ENCODE measurements around the gene CCR4. TPM values are rescaled to one million over a fixed set of nuclear protein-coding genes. Genes with fewer than 3 reads are reported as not detected.

CCR4 gene
- total and polyA plus RNA-seq, 2 of the 4 experiments (the other 2 are of a cell fraction): not detected

DNA sequence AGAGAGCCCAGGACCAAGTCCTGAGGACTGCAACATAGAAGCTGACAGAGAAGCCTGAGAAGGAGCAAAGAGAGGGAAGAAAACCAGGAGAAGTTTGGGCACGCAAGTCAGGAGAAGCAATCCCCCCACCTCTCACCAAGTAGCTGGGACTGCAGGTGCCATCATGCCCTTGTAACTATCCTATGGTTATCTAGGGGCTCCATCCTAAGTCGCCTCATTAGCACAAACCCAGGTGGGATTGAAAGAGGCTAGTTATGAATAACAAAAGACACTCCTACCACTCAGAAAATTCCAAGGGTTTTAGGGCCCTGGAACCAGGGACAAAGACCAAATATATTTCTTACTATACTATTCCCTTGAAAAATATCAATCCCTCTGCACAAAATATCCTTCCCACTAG lies 53.5 kb downstream of the CCR4 start:
- ATAC-seq (ENCODE audit: low read depth) (no peak), DNase-seq (no peak)
- TF ChIP-seq POLR2A (IDR thresholded peaks at IDR 0.05; ENCODE audit: low read depth, low read length) (no peak), RCOR1 (IDR thresholded peaks at IDR 0.05; ENCODE audit: insufficient replicate concordance, low read length) (no peak), BHLHE40 (IDR thresholded peaks at IDR 0.05; ENCODE audit: low read depth, low read length) (no peak), MXI1 (IDR thresholded peaks at IDR 0.05; ENCODE audit: borderline replicate concordance, low read depth, low read length) (no peak), CEBPB (IDR thresholded peaks at IDR 0.05; ENCODE audit: low read depth, low read length) (no peak), MAZ (IDR thresholded peaks at IDR 0.05; ENCODE audit: borderline replicate concordance, low read depth, low read length) (no peak), SMC3 (IDR thresholded peaks at IDR 0.05; ENCODE audit: low read depth, low read length) (no peak), NFE2L2 (IDR thresholded peaks at IDR 0.05; ENCODE audit: low read depth, low read length) (no peak), RFX5 (IDR thresholded peaks at IDR 0.05; ENCODE audit: low read depth, low read length) (no peak), CHD1 (IDR thresholded peaks at IDR 0.05; ENCODE audit: low read depth, low read length) (no peak)
- TF ChIP-seq, protein P1, sequence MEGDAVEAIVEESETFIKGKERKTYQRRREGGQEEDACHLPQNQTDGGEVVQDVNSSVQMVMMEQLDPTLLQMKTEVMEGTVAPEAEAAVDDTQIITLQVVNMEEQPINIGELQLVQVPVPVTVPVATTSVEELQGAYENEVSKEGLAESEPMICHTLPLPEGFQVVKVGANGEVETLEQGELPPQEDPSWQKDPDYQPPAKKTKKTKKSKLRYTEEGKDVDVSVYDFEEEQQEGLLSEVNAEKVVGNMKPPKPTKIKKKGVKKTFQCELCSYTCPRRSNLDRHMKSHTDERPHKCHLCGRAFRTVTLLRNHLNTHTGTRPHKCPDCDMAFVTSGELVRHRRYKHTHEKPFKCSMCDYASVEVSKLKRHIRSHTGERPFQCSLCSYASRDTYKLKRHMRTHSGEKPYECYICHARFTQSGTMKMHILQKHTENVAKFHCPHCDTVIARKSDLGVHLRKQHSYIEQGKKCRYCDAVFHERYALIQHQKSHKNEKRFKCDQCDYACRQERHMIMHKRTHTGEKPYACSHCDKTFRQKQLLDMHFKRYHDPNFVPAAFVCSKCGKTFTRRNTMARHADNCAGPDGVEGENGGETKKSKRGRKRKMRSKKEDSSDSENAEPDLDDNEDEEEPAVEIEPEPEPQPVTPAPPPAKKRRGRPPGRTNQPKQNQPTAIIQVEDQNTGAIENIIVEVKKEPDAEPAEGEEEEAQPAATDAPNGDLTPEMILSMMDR (conservative IDR thresholded peaks at IDR 0.05; ENCODE audit: low read depth, low read length): no peak
- TF ChIP-seq, protein P2, sequence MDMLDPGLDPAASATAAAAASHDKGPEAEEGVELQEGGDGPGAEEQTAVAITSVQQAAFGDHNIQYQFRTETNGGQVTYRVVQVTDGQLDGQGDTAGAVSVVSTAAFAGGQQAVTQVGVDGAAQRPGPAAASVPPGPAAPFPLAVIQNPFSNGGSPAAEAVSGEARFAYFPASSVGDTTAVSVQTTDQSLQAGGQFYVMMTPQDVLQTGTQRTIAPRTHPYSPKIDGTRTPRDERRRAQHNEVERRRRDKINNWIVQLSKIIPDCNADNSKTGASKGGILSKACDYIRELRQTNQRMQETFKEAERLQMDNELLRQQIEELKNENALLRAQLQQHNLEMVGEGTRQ (IDR thresholded peaks at IDR 0.05; ENCODE audit: low read depth, low read length): no peak
- dilution Hi-C loops (cut with HindIII; ENCODE audit: low sequenced_read_pairs, unreplicated experiment): no loop called here
- Histone ChIP-seq H3K56ac (ENCODE audit: extremely low read depth, insufficient read depth, low read length) (no peak overlapping the region), H3K4ac (ENCODE audit: low read depth, low read length) (no peak overlapping the region), H3K4me2 (ENCODE audit: low read depth, low read length) (no peak overlapping the region), H4K20me1 (ENCODE audit: insufficient read depth, low read length) (no peaks in the 10 kb centered on the region), H3K9ac (ENCODE audit: low read depth, low read length) (no peak overlapping the region), H3K14ac (replicated peaks; ENCODE audit: low read depth, low read length) (no peak overlapping the region), H2BK20ac (ENCODE audit: low read depth, low read length) (no peak overlapping the region), H2BK15ac (ENCODE audit: low read depth, low read length) (no peak overlapping the region), H3K27ac (ENCODE audit: insufficient read depth, low read length) (no peak overlapping the region), H3K9me1 (ENCODE audit: insufficient read depth, low read length) (no peaks in the 10 kb centered on the region; the same call in 1 of the 2 replicates), H2BK120ac (ENCODE audit: low read depth, low read length) (no peak overlapping the region), H2BK5ac (ENCODE audit: low read depth, low read length, poor library complexity, severe bottlenecking) (no peak overlapping the region), H3K4me1 (ENCODE audit: control insufficient read depth, insufficient read depth, low read length) (no peaks in the 10 kb centered on the region), H3K79me1 (ENCODE audit: low read depth in 1 of 2, low read length in 2 of 2) (no peaks in the 10 kb centered on the region; a peak in 1 of 4 replicates), H3K23ac (ENCODE audit: low read depth, low read length) (no peak overlapping the region), H4K91ac (ENCODE audit: insufficient read depth, low read depth, low read length) (no peak overlapping the region), H2AK9ac (replicated peaks; ENCODE audit: low read depth, low read length, poor library complexity) (no peak overlapping the region), H2AFZ (replicated peaks; ENCODE audit: low read length, poor library complexity) (no peak overlapping the region), H3K36me3 (ENCODE audit: control insufficient read depth, insufficient read depth, low read length) (peaks cover 15% of the 10 kb centered on the region), H4K5ac (ENCODE audit: low read depth, low read length) (no peak overlapping the region), H2AK5ac (ENCODE audit: low read depth, low read length) (no peak overlapping the region), H4K8ac (ENCODE audit: low read depth in 2 of 2, low read length in 2 of 2) (no peak overlapping the region), H3K9me3 (ENCODE audit: control insufficient read depth, insufficient read depth, low read length) (no peaks in the 10 kb centered on the region), H3K18ac (ENCODE audit: low read depth, low read length) (no peak overlapping the region), H3K4me3 (ENCODE audit: insufficient read depth, low read depth, low read length) (no peak overlapping the region), H3K27me3 (ENCODE audit: control insufficient read depth, insufficient read depth, low read length) (no peaks in the 10 kb centered on the region)
- CTCF ChIA-PET: interaction anchor here (0.6 kb wide), 1 partner anchor 46 kb away, joined by 3 read pairs; no protein-coding TSS in a partner anchor
- in situ Hi-C loops (cut with MboI; ENCODE audit: low sequenced_read_pairs): no loop called here
- BruUV-seq (replicated peaks): no TSS peak
- POLR2A ChIA-PET (ENCODE audit: unreplicated experiment): no interaction called here
- WGBS, 2 experiments (ENCODE audit: extremely low coverage in 2 of 2, insufficient read length in 1 of 2): no CpG with 5 or more reads among the region's 2 CpGs
- intact Hi-C loops (cut with micrococcal nuclease): no loop called here
